GM19467 (cell line): ENCODE results near the gene NPL.
A peak's percentile ranks its signal among the peaks of the same experiment; 100 is the strongest.

Experiments
- ATAC-seq: cut with Tn5 transposase; IDR thresholded peaks from one replicate; pipeline ENCODE4 v1.9.1; 2021; ENCODE audit warnings: mild to moderate bottlenecking, moderate library complexity; ENCODE audit not compliant: unreplicated experiment

NPL gene

GRCh38 chr1:182789138-182790076, at the start of gene NPL:
Gene NPL (plus strand): TSS chr1:182789773. CDS start chr1:182794372, 4,599 bp downstream.
- ATAC-seq: peak; percentile 90

- ATAC-seq: no peak
These were observed 49.5 kb upstream of the NPL start for GRCh38 chr1:182740120-182740519.

- no peak for ATAC-seq
These were observed 46.8 kb upstream of the NPL start for GRCh38 chr1:182742780-182743179.

GRCh38 chr1:182752077-182752988, 37.2 kb upstream of the NPL start:
- no peak for ATAC-seq

GRCh38 chr1:182754087-182754486, 35.5 kb upstream of the NPL start:
- ATAC-seq: no peak

- ATAC-seq: no peak
These were observed 34.8 kb upstream of the NPL start for GRCh38 chr1:182754543-182755314.

GRCh38 chr1:182755632-182756031, 33.9 kb upstream of the NPL start:
- no peak for ATAC-seq

GRCh38 chr1:182756423-182756822, 33.1 kb upstream of the NPL start:
- ATAC-seq: no peak

GRCh38 chr1:182761396-182762395, 27.9 kb upstream of the NPL start:
- ATAC-seq: no peak

- no peak for ATAC-seq
These were observed 27.0 kb upstream of the NPL start for GRCh38 chr1:182762536-182762935.

- no peak for ATAC-seq
These were observed 25.4 kb upstream of the NPL start for GRCh38 chr1:182764029-182764727.

GRCh38 chr1:182765391-182765790, 24.2 kb upstream of the NPL start:
- no peak for ATAC-seq

- no peak for ATAC-seq
These were observed 23.5 kb upstream of the NPL start for GRCh38 chr1:182766050-182766449.

GRCh38 chr1:182766881-182767645, 22.5 kb upstream of the NPL start:
- ATAC-seq: no peak

GRCh38 chr1:182768963-182769362, 20.6 kb upstream of the NPL start:
- no peak for ATAC-seq

- no peak for ATAC-seq
These were observed 19.3 kb upstream of the NPL start for GRCh38 chr1:182770232-182770631.

GRCh38 chr1:182771187-182771984, 18.2 kb upstream of the NPL start:
- ATAC-seq: no peak
